HepG2 (cell line): ENCODE measurements around the gene FAM3B.

Experiments
- CBX1 ChIP-seq: IDR thresholded peaks from one replicate; pipeline ENCODE4 v1.6.1; 2016; ENCODE audit warnings: antibody characterized with exemption, low read depth
- IRF1 ChIP-seq: sonication (generic); formaldehyde crosslinking; IDR thresholded peaks from 2 replicates; pipeline ENCODE4 v1.4.0; 2020; ENCODE audit warnings: low read depth, mild to moderate bottlenecking, missing genetic modification reagents
- MAZ ChIP-seq, 2 experiments: sonication (generic) in 1 of 2; formaldehyde crosslinking in 1 of 2; IDR thresholded peaks; 2 replicates each; pipeline versions ENCODE4 v1.5.0 to v1.6.1; 2012 to 2020; ENCODE audit warnings: low read depth in 2 of 2, mild to moderate bottlenecking in 2 of 2, borderline replicate concordance in 1 of 2, improper control_type of control experiment in 1 of 2, low read length in 1 of 2, missing genetic modification reagents in 1 of 2, moderate library complexity in 1 of 2
- MTF2 ChIP-seq: sonication (generic); formaldehyde crosslinking; IDR thresholded peaks from 2 replicates; pipeline ENCODE4 v1.5.0; 2020; ENCODE audit warnings: missing genetic modification reagents, borderline replicate concordance
- TF ChIP-seq, protein P1 (sequence below): sonication (generic); formaldehyde crosslinking; IDR thresholded peaks from 2 replicates; pipeline ENCODE4 v1.5.0; 2020; ENCODE audit warnings: mild to moderate bottlenecking, missing genetic modification reagents, moderate library complexity
- TF ChIP-seq, protein P2 (sequence below): fragments of 450-650 bp; IDR thresholded peaks from 2 replicates; pipeline ENCODE4 v1.6.1; 2017; ENCODE audit warnings: mild to moderate bottlenecking

GRCh38 chr21:41315726-41316125 lies 875 bp upstream of the FAM3B start:
- TF ChIP-seq, protein P1, sequence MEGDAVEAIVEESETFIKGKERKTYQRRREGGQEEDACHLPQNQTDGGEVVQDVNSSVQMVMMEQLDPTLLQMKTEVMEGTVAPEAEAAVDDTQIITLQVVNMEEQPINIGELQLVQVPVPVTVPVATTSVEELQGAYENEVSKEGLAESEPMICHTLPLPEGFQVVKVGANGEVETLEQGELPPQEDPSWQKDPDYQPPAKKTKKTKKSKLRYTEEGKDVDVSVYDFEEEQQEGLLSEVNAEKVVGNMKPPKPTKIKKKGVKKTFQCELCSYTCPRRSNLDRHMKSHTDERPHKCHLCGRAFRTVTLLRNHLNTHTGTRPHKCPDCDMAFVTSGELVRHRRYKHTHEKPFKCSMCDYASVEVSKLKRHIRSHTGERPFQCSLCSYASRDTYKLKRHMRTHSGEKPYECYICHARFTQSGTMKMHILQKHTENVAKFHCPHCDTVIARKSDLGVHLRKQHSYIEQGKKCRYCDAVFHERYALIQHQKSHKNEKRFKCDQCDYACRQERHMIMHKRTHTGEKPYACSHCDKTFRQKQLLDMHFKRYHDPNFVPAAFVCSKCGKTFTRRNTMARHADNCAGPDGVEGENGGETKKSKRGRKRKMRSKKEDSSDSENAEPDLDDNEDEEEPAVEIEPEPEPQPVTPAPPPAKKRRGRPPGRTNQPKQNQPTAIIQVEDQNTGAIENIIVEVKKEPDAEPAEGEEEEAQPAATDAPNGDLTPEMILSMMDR (CRISPR knock-in tag) = no peak
- TF ChIP-seq, protein P2, sequence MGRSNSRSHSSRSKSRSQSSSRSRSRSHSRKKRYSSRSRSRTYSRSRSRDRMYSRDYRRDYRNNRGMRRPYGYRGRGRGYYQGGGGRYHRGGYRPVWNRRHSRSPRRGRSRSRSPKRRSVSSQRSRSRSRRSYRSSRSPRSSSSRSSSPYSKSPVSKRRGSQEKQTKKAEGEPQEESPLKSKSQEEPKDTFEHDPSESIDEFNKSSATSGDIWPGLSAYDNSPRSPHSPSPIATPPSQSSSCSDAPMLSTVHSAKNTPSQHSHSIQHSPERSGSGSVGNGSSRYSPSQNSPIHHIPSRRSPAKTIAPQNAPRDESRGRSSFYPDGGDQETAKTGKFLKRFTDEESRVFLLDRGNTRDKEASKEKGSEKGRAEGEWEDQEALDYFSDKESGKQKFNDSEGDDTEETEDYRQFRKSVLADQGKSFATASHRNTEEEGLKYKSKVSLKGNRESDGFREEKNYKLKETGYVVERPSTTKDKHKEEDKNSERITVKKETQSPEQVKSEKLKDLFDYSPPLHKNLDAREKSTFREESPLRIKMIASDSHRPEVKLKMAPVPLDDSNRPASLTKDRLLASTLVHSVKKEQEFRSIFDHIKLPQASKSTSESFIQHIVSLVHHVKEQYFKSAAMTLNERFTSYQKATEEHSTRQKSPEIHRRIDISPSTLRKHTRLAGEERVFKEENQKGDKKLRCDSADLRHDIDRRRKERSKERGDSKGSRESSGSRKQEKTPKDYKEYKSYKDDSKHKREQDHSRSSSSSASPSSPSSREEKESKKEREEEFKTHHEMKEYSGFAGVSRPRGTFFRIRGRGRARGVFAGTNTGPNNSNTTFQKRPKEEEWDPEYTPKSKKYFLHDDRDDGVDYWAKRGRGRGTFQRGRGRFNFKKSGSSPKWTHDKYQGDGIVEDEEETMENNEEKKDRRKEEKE = no peak
- TF ChIP-seq MTF2 (no peak), MAZ (IDR thresholded peaks at IDR 0.05; ENCODE audit: borderline replicate concordance, low read depth, low read length) (no peak), MAZ (CRISPR knock-in tag; IDR thresholded peaks at IDR 0.05; ENCODE audit: low read depth) (no peak), IRF1 (CRISPR knock-in tag) (no peak), CBX1 (no peak)
